ENCODE results near the gene RNF215. TPM values are rescaled to one million over a fixed set of nuclear protein-coding genes. Genes with fewer than 3 reads are reported as not detected.

RNF215 gene
- polyA plus RNA-seq (ENCODE audit: insufficient read length in 3 of 3), result 10 to 100 TPM; 16.8 to 24.8 (median 23.7) TPM
- long read RNA-seq, donor 1, partial matches to known transcripts, result 0 of 7 reads
- long read RNA-seq, donor 1, other reads (novel, unspliced or antisense), result 0 of 7 reads
- long read RNA-seq, donor 2, partial matches to known transcripts, result 0 of 2 reads
- long read RNA-seq, donor 2, other reads (novel, unspliced or antisense), result 0 of 2 reads
- long read RNA-seq, donor 3, partial matches to known transcripts, result 0 of 3 reads
- long read RNA-seq, donor 3, other reads (novel, unspliced or antisense), result 0 of 3 reads
- long read RNA-seq, donor 4, partial matches to known transcripts, result 0 of 1 reads
- long read RNA-seq, donor 4, other reads (novel, unspliced or antisense), result 0 of 1 reads
- long read RNA-seq, donor 5, transcript RNF215-203 (9 exons, 1,992 nt), result major isoform, 11 of 15 reads
- long read RNA-seq, donor 5, partial matches to known transcripts, result 0 of 15 reads
- long read RNA-seq, donor 5, other reads (novel, unspliced or antisense), result 0 of 15 reads
- long read RNA-seq, donor 6, partial matches to known transcripts, result 0 of 3 reads
- long read RNA-seq, donor 6, other reads (novel, unspliced or antisense), result 0 of 3 reads
- long read RNA-seq, donor 7, partial matches to known transcripts, result 0 of 6 reads
- long read RNA-seq, donor 7, other reads (novel, unspliced or antisense), result 0 of 6 reads
- long read RNA-seq, donor 8, transcript RNF215-203 (9 exons, 1,992 nt), result major isoform, 5 of 5 reads
- long read RNA-seq, donor 8, partial matches to known transcripts, result 0 of 5 reads
- long read RNA-seq, donor 8, other reads (novel, unspliced or antisense), result 0 of 5 reads
- long read RNA-seq, donor 9, transcript RNF215-203 (9 exons, 1,992 nt), result major isoform, 5 of 7 reads
- long read RNA-seq, donor 9, partial matches to known transcripts, result 0 of 7 reads
- long read RNA-seq, donor 9, other reads (novel, unspliced or antisense), result 0 of 7 reads
- long read RNA-seq, donor 10, partial matches to known transcripts, result 0 of 3 reads
- long read RNA-seq, donor 10, other reads (novel, unspliced or antisense), result 0 of 3 reads
- long read RNA-seq, donor 11, partial matches to known transcripts, result 0 of 3 reads
- long read RNA-seq, donor 11, other reads (novel, unspliced or antisense), result 0 of 3 reads
- long read RNA-seq, donor 12, partial matches to known transcripts, result 0 of 4 reads
- long read RNA-seq, donor 12, other reads (novel, unspliced or antisense), result 0 of 4 reads
- long read RNA-seq, donor 13, transcript RNF215-203 (9 exons, 1,992 nt), result major isoform, 6 of 12 reads
- long read RNA-seq, donor 13, partial matches to known transcripts, result 5 of 12 reads
- long read RNA-seq, donor 13, other reads (novel, unspliced or antisense), result 0 of 12 reads
- long read RNA-seq, donor 14, partial matches to known transcripts, result 7 of 9 reads
- long read RNA-seq, donor 14, other reads (novel, unspliced or antisense), result 0 of 9 reads
- long read RNA-seq, donor 15, partial matches to known transcripts, result 0 of 1 reads
- long read RNA-seq, donor 15, other reads (novel, unspliced or antisense), result 0 of 1 reads
- long read RNA-seq, donor 16, transcript RNF215-203 (9 exons, 1,992 nt), result major isoform, 14 of 24 reads
- long read RNA-seq, donor 16, partial matches to known transcripts, result 9 of 24 reads
- long read RNA-seq, donor 16, other reads (novel, unspliced or antisense), result 0 of 24 reads

- peak; percentile 58 to 85 (median 77) for DNase-seq (ENCODE audit: extremely low read depth in 1 of 11, low read depth in 9 of 11, low spot score in 4 of 11)
Observed at GRCh38 chr22:30386960-30387827, at the start of gene RNF215. Gene RNF215 (minus strand): TSS chr22:30387411. CDS start chr22:30387313, 98 bp downstream.

GRCh38 chr22:30436196-30436595 lies 49.0 kb upstream of the RNF215 start:
- DNase-seq (ENCODE audit: extremely low read depth in 1 of 11, low read depth in 9 of 11, low spot score in 4 of 11), result no peak

GRCh38 chr22:30435674-30436126 lies 48.5 kb upstream of the RNF215 start:
- DNase-seq (ENCODE audit: extremely low read depth in 1 of 11, low read depth in 9 of 11, low spot score in 4 of 11), result no peak

GRCh38 chr22:30434843-30435242 lies 47.6 kb upstream of the RNF215 start:
- no peak for DNase-seq (ENCODE audit: extremely low read depth in 1 of 11, low read depth in 9 of 11, low spot score in 4 of 11)

- no peak for DNase-seq (ENCODE audit: extremely low read depth in 1 of 11, low read depth in 9 of 11, low spot score in 4 of 11)
Observed at GRCh38 chr22:30433773-30434172, 46.6 kb upstream of the RNF215 start.

- no peak for DNase-seq (ENCODE audit: extremely low read depth in 1 of 11, low read depth in 9 of 11, low spot score in 4 of 11)
Observed at GRCh38 chr22:30433227-30433626, 46.0 kb upstream of the RNF215 start.

- DNase-seq (ENCODE audit: extremely low read depth in 1 of 11, low read depth in 9 of 11, low spot score in 4 of 11), result no peak
Observed at GRCh38 chr22:30432520-30432919, 45.3 kb upstream of the RNF215 start.

GRCh38 chr22:30432096-30432495 lies 44.9 kb upstream of the RNF215 start:
- DNase-seq (ENCODE audit: extremely low read depth in 1 of 11, low read depth in 9 of 11, low spot score in 4 of 11), result no peak

- no peak for DNase-seq (ENCODE audit: extremely low read depth in 1 of 11, low read depth in 9 of 11, low spot score in 4 of 11)
Observed at GRCh38 chr22:30430933-30431332, 43.7 kb upstream of the RNF215 start.

- DNase-seq (ENCODE audit: extremely low read depth in 1 of 11, low read depth in 9 of 11, low spot score in 4 of 11), result no peak
Observed at GRCh38 chr22:30429887-30430286, 42.7 kb upstream of the RNF215 start.

GRCh38 chr22:30427871-30428270 lies 40.7 kb upstream of the RNF215 start:
- DNase-seq (ENCODE audit: extremely low read depth in 1 of 11, low read depth in 9 of 11, low spot score in 4 of 11), result no peak

GRCh38 chr22:30426388-30427353 lies 39.5 kb upstream of the RNF215 start:
- DNase-seq (ENCODE audit: extremely low read depth in 1 of 11, low read depth in 9 of 11, low spot score in 4 of 11), result peak in 6 of 11 donors; percentile 56 to 86 (median 71)

- peak in 4 of 11 donors; percentile 53 to 66 (median 56) for DNase-seq (ENCODE audit: extremely low read depth in 1 of 11, low read depth in 9 of 11, low spot score in 4 of 11)
Observed at GRCh38 chr22:30425616-30426387, 38.6 kb upstream of the RNF215 start, which contains the start of gene MTFP1. Gene MTFP1 (plus strand): TSS chr22:30425768. CDS start chr22:30425880, 112 bp downstream.

- DNase-seq (ENCODE audit: extremely low read depth in 1 of 11, low read depth in 9 of 11, low spot score in 4 of 11), result no peak
Observed at GRCh38 chr22:30425327-30425615, 38.1 kb upstream of the RNF215 start.

- DNase-seq (ENCODE audit: extremely low read depth in 1 of 11, low read depth in 9 of 11, low spot score in 4 of 11), result no peak
Observed at GRCh38 chr22:30424534-30425326, 37.5 kb upstream of the RNF215 start.
